Stimulated activated CD4-positive, alpha-beta T cell treated with anti-CD3 and anti-CD28 coated beads, TNF-alpha, amount 100 ng/mL, for 48 hours (primary cell): ENCODE results near the gene C15orf39.
"Not testable (repeated sequence)": the region's sequence is repeated elsewhere in the genome, so short reads cannot be mapped to it uniquely, and the experiment has no call there.

Experiments
- DNase-seq, 3 donors: peaks; one replicate each; pipeline ENCODE4 v3.0.0-alpha.2; 2020; ENCODE audit warnings: low read depth in 3 of 3

C15orf39 gene

DNA sequence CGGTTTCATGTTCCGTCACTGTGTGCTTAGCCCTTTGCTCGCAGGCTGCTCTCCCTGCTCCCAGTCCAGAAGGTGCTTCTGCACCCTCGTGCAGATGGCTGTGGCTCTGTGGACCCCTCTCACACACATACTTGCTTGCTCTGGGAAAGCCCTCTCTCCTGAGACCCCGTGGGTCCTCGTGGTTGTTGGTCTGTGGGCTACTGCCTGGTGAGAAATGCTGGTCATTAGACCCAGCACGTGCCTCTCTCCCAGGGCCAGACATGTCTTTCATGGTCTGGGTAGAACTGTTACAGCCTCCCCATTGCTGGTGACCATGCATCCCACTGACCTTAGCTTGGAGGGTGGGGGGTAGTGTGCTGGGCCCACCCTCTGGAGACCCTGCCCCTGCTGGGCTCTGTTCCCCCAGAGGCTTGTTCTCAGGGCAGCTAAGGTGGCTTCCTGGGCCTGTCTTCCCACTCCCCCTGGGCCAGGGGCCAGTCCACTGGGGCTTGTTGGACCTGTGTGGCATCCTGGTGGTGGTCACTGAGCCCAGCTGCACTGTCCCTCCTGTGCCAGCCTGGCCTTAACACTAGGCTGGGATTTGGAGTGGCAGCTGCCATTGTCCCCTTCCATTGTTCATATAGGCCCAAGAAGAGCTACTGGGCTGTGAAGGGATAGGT, 10.6 kb downstream of the C15orf39 start:
- no peak for DNase-seq

- DNase-seq, result no peak
Observed at GRCh38 chr15:75213212-75213767, 11.6 kb downstream of the C15orf39 start.

- no peak for DNase-seq
Observed at GRCh38 chr15:75213768-75214221, 12.1 kb downstream of the C15orf39 start.

GRCh38 chr15:75214293-75215096, 12.8 kb downstream of the C15orf39 start:
- DNase-seq, result no peak

- DNase-seq, result no peak
Observed at GRCh38 chr15:75215107-75216004, 13.7 kb downstream of the C15orf39 start.

- DNase-seq, result no peak
Observed at GRCh38 chr15:75217012-75217411, 15.3 kb downstream of the C15orf39 start.

DNA sequence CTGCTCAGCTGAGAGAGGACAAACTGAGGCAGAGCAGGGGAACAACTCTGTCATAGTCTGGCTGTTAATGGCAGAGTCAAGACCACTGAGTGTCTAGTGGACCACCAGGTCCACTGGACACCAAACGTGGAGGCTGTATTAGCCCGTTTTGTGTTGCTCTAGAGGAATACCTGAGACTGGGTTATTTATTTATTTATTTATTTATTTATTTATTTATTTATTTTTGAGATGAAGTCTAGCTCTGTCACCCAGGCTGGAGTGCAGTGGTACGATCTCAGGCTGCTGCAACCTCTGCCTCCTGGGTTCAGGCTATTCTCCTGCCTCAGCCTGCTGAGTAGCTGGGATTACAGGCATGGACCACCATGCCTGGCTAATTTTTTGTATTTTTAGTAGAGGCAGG, 15.9 kb downstream of the C15orf39 start:
- DNase-seq, result not testable (repeated sequence)

GRCh38 chr15:75219507-75219929, 17.8 kb downstream of the C15orf39 start:
- DNase-seq, result not testable (repeated sequence)

- no peak for DNase-seq
Observed at GRCh38 chr15:75223688-75224087, 22.0 kb downstream of the C15orf39 start.

- no peak for DNase-seq
Observed at GRCh38 chr15:75224281-75224680, 22.6 kb downstream of the C15orf39 start.

- not testable (repeated sequence) for DNase-seq
Observed at GRCh38 chr15:75225102-75225836, 23.6 kb downstream of the C15orf39 start.

DNA sequence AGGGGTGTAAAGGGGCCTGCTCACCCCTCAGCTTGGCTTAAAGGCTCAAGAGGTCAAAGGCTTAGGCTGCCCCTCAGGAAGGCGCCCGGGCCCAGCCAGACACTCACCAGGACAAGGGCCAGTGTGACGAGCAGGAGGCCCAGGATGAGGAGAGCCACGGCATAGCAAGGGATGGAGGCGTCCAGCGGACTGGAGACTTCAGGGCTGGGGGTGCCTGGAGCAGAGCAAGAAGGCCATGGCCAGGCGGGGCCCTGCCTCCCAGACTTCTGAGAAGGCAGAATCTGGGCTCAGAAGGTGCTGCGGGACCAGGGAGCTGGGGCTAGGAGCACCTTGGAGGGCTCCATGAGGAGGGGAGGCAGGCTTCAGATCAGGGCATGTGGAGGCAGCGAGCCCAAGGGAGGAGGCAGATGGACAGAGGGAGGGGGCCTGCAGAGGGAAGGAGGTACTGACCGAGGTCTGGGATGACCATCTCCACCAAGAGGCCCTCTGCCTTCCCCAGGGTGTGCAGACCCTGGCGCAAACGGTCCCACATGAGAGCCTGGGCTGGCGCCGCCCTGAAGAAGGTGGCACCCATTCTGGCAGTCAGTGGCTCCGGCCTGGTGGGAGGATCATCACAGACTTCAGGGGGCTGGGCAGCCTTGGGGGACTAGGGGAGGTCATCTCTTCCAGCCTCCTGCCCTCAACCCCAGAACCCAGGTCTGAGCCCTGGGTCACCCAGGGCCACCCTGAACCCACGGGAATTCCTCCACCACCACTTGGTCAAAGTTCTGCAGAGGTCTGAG, 24.5 kb downstream of the C15orf39 start:
- no peak for DNase-seq

- DNase-seq, result not testable (repeated sequence)
Observed at GRCh38 chr15:75227112-75227511, 25.4 kb downstream of the C15orf39 start.

- DNase-seq, result no peak
Observed at GRCh38 chr15:75227663-75228280, 26.1 kb downstream of the C15orf39 start.

GRCh38 chr15:75228787-75229186, 27.1 kb downstream of the C15orf39 start:
- DNase-seq, result no peak

DNA sequence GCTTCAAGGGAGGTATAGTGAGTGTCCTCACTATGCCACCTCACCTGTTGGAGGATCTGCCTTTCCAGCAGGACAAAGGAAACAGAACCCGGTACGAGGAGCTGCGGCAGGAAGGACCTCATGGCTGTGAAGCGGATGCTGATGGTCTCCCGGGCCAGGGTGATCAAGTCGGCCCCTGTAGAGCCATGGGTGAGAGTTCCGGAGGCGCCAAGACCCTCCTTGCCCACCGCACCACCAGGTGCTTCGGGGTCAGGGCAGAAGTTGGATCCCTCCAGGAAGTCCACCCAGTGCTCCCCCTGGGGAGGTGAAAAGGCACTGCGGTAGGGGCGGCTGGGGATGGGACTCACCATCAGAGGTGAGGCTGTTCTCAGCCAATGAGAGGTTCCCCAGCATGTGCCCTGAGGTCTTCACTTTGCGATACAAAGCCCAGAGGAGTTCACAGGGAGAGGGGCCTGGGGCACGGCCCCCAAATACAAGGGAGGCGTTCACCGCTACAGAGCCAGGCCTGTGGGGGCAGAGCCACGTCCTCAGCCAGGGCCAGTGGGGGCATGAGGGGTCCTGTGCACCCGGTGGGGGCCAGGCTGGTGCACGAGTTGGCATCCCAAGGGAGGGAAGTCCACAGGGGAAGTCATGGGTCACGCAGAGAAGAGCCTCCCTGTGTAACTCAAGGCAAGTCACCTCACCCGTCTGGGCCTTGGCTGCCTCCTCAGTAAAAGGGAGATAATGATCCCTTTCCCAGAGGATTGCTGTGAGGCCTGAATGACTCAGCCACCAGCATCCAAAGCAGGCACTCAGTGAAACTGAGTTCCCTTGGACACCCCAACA, 27.7 kb downstream of the C15orf39 start:
- DNase-seq, result no peak

GRCh38 chr15:75230016-75230343, 28.3 kb downstream of the C15orf39 start:
- DNase-seq, result no peak

GRCh38 chr15:75230551-75231371, 29.1 kb downstream of the C15orf39 start:
- DNase-seq, result no peak
